SU-DHL-6 (cell line): Measurements from ENCODE around the gene SLC25A45.
A peak's percentile ranks its signal among the peaks of the same experiment; 100 is the strongest.

ENCODE experiments used
- H2AFZ ChIP-seq: fragments of 200-600 bp; sonication (generic); 2 replicates; pipeline ENCODE4 v1.6.1; 2014; ENCODE audit warnings: low read depth, mild to moderate bottlenecking, moderate library complexity, mixed read lengths, antibody characterized with exemption, low read length; ENCODE audit not compliant: severe bottlenecking
- H3F3A ChIP-seq: fragments of 200-600 bp; shearing (Covaris generic); 2 replicates; pipeline ENCODE4 v1.6.0; 2016; ENCODE audit warnings: antibody characterized with exemption, mild to moderate bottlenecking; ENCODE audit not compliant: insufficient read depth
- H3K27ac ChIP-seq: fragments of 200-600 bp; sonication (generic); 2 replicates; pipeline ENCODE4 v1.5.1; 2016; ENCODE audit warnings: low read depth, mild to moderate bottlenecking, low read length, moderate library complexity, mixed read lengths
- H3K27me3 ChIP-seq: fragments of 200-600 bp; sonication (generic), shearing (Covaris generic); 2 replicates; pipeline ENCODE4 v1.6.0; 2014; ENCODE audit warnings: mild to moderate bottlenecking, low read length
- H3K36me3 ChIP-seq: fragments of 200-600 bp; sonication (generic); 2 replicates; pipeline ENCODE4 v1.6.1; 2014; ENCODE audit warnings: mild to moderate bottlenecking, low read length, mixed read lengths
- H3K4me2 ChIP-seq: fragments of 300-600, 200-600 bp; shearing (Covaris generic), sonication (generic); 2 replicates; pipeline ENCODE4 v1.6.0; 2014; ENCODE audit warnings: low read length, low read depth, mild to moderate bottlenecking; ENCODE audit not compliant: poor library complexity, severe bottlenecking
- H3K4me3 ChIP-seq: fragments of 200-600 bp; sonication (generic); 2 replicates; pipeline ENCODE4 v1.5.1; 2014; ENCODE audit warnings: antibody characterized with exemption, low read length, mild to moderate bottlenecking, mixed read lengths; ENCODE audit not compliant: insufficient read depth, poor library complexity, severe bottlenecking
- H3K79me2 ChIP-seq: fragments of 200-600 bp; sonication (generic); 2 replicates; pipeline ENCODE4 v1.6.1; 2014; ENCODE audit warnings: mild to moderate bottlenecking, low read length, moderate library complexity; ENCODE audit not compliant: insufficient read depth
- H3K9ac ChIP-seq: fragments of 200-600 bp; sonication (generic); 2 replicates; pipeline ENCODE4 v1.7.0; 2014; ENCODE audit warnings: mild to moderate bottlenecking, low read length
- H3K9me2 ChIP-seq: fragments of 200-600 bp; sonication (generic); replicated peaks from 2 replicates; pipeline ENCODE4 v1.6.1; 2014; ENCODE audit warnings: low read length; ENCODE audit not compliant: insufficient read depth
- H3K9me3 ChIP-seq: fragments of 200-600 bp; sonication (generic); 2 replicates; pipeline ENCODE4 v1.6.1; 2014; ENCODE audit warnings: low read length, mixed read lengths; ENCODE audit not compliant: insufficient read depth
- H4K20me1 ChIP-seq: fragments of 200-600 bp; sonication (generic); 2 replicates; pipeline ENCODE4 v1.6.1; 2014; ENCODE audit warnings: low read depth, mild to moderate bottlenecking, antibody characterized with exemption, low read length, moderate library complexity, mixed read lengths
- EZH2phosphoT487 ChIP-seq: fragments of 200-600 bp; sonication (generic), shearing (Covaris generic); conservative IDR thresholded peaks from 2 replicates; pipeline ENCODE4 v1.6.1; 2018; ENCODE audit warnings: mild to moderate bottlenecking, antibody characterized with exemption, low read length, moderate library complexity, mixed read lengths
- TF ChIP-seq, protein P1 (sequence below): fragments of 200-600 bp; sonication (generic); IDR thresholded peaks from one replicate; pipeline ENCODE4 v1.5.1; 2017; ENCODE audit warnings: antibody characterized with exemption, mild to moderate bottlenecking, low read length, moderate library complexity; ENCODE audit not compliant: insufficient read depth, poor library complexity, severe bottlenecking

SLC25A45 gene

DNA sequence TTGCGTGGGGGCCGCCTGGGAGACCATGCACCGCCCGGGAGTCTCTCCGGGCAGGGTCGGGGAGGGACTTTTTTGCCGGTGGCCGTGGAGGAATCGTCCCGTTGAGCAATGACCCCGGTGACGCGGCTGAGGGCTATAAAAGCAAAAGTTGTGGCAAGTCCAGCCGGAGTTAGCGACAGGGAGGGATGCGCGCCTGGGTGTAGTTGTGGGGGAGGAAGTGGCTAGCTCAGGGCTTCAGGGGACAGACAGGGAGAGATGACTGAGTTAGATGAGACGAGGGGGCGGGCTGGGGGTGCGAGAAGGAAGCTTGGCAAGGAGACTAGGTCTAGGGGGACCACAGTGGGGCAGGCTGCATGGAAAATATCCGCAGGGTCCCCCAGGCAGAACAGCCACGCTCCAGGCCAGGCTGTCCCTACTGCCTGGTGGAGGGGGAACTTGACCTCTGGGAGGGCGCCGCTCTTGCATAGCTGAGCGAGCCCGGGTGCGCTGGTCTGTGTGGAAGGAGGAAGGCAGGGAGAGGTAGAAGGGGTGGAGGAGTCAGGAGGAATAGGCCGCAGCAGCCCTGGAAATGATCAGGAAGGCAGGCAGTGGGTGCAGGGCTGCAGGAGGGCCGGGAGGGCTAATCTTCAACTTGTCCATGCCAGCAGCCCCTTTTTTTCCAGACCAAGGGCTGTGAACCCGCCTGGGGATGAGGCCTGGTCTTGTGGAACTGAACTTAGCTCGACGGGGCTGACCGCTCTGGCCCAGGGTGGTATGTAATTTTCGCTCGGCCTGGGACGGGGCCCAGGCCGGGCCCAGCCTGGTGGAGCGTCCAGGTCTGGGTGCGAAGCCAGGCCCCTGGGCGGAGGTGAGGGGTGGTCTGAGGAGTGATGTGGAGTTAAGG lies 40.4 kb upstream of the SLC25A45 start, which contains the start of gene NEAT1:
Gene NEAT1 (plus strand): TSS at position 166 of the 883 bp plus-strand sequence.
- peaks cover 6% of the 10 kb centered on the region; the same call in 1 of the 2 replicates for H3K36me3 ChIP-seq
- H3K79me2 ChIP-seq: peaks cover 62% of the 10 kb centered on the region
- H2AFZ ChIP-seq: no peak within 1 kb of the TSS
- H3K4me3 ChIP-seq: peak within 1 kb of the TSS; percentile 79
- H3K27ac ChIP-seq: peak within 1 kb of the TSS; percentile 98
- H3F3A ChIP-seq: peaks cover 94% of the 10 kb centered on the region
- TF ChIP-seq, protein P1, sequence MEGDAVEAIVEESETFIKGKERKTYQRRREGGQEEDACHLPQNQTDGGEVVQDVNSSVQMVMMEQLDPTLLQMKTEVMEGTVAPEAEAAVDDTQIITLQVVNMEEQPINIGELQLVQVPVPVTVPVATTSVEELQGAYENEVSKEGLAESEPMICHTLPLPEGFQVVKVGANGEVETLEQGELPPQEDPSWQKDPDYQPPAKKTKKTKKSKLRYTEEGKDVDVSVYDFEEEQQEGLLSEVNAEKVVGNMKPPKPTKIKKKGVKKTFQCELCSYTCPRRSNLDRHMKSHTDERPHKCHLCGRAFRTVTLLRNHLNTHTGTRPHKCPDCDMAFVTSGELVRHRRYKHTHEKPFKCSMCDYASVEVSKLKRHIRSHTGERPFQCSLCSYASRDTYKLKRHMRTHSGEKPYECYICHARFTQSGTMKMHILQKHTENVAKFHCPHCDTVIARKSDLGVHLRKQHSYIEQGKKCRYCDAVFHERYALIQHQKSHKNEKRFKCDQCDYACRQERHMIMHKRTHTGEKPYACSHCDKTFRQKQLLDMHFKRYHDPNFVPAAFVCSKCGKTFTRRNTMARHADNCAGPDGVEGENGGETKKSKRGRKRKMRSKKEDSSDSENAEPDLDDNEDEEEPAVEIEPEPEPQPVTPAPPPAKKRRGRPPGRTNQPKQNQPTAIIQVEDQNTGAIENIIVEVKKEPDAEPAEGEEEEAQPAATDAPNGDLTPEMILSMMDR: no peak
- TF ChIP-seq EZH2phosphoT487: no peak
- no peaks in the 10 kb centered on the region for H3K27me3 ChIP-seq
- H3K9me2 ChIP-seq: no peaks in the 10 kb centered on the region
- H4K20me1 ChIP-seq: no peaks in the 10 kb centered on the region
- peak within 1 kb of the TSS; percentile 99 for H3K9ac ChIP-seq
- peak within 1 kb of the TSS; percentile 98 for H3K4me2 ChIP-seq
- no peaks in the 10 kb centered on the region for H3K9me3 ChIP-seq

DNA sequence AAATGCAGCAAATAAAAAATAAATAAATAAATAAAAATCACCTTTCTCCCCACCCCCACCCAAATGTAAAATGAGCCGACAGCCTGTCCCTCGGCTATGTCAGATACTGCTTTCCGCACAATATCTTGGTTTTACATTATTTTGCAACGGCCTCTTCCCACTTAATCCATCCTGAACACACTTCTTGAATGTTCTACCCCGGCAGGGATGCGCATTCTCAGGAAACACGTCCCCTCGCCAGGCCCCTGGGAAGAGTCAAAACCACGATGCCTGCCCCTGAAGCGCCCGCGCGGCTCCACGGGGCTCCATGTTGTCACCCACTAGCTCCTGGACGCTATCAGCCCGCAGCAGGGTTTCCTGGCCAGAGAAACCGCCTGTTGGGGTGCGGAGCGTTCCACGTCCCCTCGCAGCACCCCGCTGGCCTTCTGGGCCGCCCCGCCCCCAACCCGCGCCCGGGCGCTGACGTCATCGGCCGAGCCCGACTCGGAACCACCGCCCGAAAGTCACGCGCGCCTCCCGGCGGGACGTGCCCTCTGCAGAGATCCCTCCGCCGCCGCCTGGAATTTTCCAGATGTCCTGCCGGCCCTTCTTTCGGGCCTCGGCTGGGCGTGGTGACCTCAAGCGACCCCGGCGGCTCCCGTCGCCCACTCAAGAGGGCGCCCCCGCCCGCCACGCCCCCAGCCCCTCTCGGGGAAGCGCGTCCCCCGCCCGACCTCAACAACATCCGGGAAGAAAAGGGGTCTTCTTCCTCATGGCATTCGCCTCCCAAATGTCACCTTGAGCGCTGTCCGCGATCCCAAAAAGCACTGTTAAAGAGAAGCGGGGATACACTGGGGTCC lies 39.6 kb upstream of the SLC25A45 start:
- Histone ChIP-seq H3F3A (peaks cover 94% of the 10 kb centered on the region), H3K9me3 (no peaks in the 10 kb centered on the region), H3K9ac (peak overlapping the region; percentile 99), H2AFZ (no peak overlapping the region), H3K9me2 (no peaks in the 10 kb centered on the region), H4K20me1 (no peaks in the 10 kb centered on the region), H3K4me3 (peak overlapping the region; percentile 79), H3K4me2 (peak overlapping the region; percentile 98), H3K79me2 (peaks cover 54% of the 10 kb centered on the region), H3K27me3 (no peaks in the 10 kb centered on the region), H3K27ac (peak overlapping the region; percentile 98), H3K36me3 (peaks cover 6% of the 10 kb centered on the region; the same call in 1 of the 2 replicates)
- TF ChIP-seq, protein P1: peak; percentile 14
- no peak for TF ChIP-seq EZH2phosphoT487

DNA sequence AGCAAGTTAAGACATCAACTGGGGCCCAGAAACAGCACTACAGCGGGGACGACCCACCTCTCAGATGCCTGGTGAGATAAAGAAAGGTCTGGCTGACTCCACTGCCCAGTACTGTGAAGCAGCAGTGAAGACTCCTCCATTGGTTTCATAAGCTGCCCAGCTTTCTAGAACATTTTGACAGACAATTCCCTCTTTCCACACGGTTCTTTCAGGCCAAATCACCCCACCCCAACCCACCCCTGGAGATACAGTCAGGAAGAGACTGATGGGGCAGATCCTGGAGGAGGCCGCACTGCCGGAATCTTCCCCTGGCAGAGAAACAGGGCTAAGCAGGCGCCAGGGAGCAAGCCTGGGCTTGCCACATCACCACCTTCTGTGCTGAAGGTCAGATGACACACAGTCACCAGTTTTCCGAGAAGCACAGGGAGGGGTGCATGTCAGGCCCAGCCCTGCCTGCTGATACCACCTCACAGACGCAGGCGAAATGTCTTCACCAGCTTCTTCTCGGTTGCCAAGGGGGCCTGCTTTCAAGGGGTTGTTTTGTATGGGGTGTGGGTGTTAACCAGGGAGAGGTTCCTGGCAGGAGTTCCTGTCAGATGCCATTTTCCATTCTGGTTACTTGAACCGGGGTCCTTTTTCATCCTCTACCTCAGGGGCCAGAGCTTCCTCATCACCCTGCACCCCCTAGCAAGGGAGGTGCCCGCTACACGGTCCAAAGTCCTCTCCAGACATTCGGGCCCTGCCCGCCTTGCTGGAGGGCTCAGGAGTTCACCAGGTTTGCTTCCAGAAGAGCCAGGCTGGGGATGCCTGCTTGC lies 38.7 kb upstream of the SLC25A45 start:
- Histone ChIP-seq H3K79me2 (peaks cover 46% of the 10 kb centered on the region), H3K9me3 (no peaks in the 10 kb centered on the region), H4K20me1 (no peaks in the 10 kb centered on the region), H3K36me3 (peaks cover 6% of the 10 kb centered on the region; the same call in 1 of the 2 replicates), H2AFZ (no peak overlapping the region), H3K4me3 (peak overlapping the region; percentile 79), H3F3A (peaks cover 87% of the 10 kb centered on the region), H3K27ac (peak overlapping the region; percentile 98), H3K27me3 (no peaks in the 10 kb centered on the region), H3K9ac (peak overlapping the region; percentile 99), H3K9me2 (no peaks in the 10 kb centered on the region), H3K4me2 (peak overlapping the region; percentile 98)
- TF ChIP-seq EZH2phosphoT487: no peak
- TF ChIP-seq, protein P1: no peak
